Muscle layer of duodenum (tissue), 2 donors: ENCODE data around the gene MINDY3.

Experiments
- H3K27ac ChIP-seq: one replicate; pipeline ENCODE4 v1.7.0; 2013; ENCODE audit warnings: mild to moderate bottlenecking, low read length
- H3K27me3 ChIP-seq: one replicate; pipeline ENCODE4 v1.7.0; 2013; ENCODE audit warnings: low read depth, mild to moderate bottlenecking, control low read depth, low read length
- H3K36me3 ChIP-seq, 2 donors: one replicate each; pipeline ENCODE4 v1.7.0; 2013; ENCODE audit warnings: low read length in 2 of 2, control low read depth in 1 of 2, mild to moderate bottlenecking in 1 of 2; ENCODE audit not compliant: insufficient read depth in 2 of 2, control insufficient read depth in 1 of 2
- H3K4me1 ChIP-seq, 2 donors: one replicate each; pipeline ENCODE4 v1.7.0; 2013; ENCODE audit warnings: low read length in 2 of 2, mild to moderate bottlenecking in 2 of 2, control low read depth in 1 of 2, moderate library complexity in 1 of 2; ENCODE audit not compliant: insufficient read depth in 2 of 2, control insufficient read depth in 1 of 2
- H3K4me3 ChIP-seq, 2 donors: one replicate each; pipeline ENCODE4 v1.7.0; 2013; ENCODE audit warnings: low read length in 2 of 2, low read depth in 1 of 2, mild to moderate bottlenecking in 1 of 2
- H3K9me3 ChIP-seq, 2 donors: one replicate each; pipeline ENCODE4 v1.7.0; 2013; ENCODE audit warnings: low read length in 2 of 2, control low read depth in 1 of 2, mild to moderate bottlenecking in 1 of 2; ENCODE audit not compliant: control insufficient read depth in 1 of 2
- donor health status: healthy.

The MINDY3 gene

GRCh38 chr10:15829495-15829894, 30.8 kb downstream of the MINDY3 start:
- no peaks in the 10 kb centered on the region for H3K4me1 ChIP-seq
- H3K27ac ChIP-seq, result no peak overlapping the region
- H3K9me3 ChIP-seq, result no peaks in the 10 kb centered on the region
- H3K27me3 ChIP-seq, result no peaks in the 10 kb centered on the region
- peaks cover 25 to 26% of the 10 kb centered on the region in 2 donors for H3K36me3 ChIP-seq
- no peak overlapping the region for H3K4me3 ChIP-seq

- no peaks in the 10 kb centered on the region for H3K4me1 ChIP-seq
- no peaks in the 10 kb centered on the region for H3K27me3 ChIP-seq
- peaks cover 11 to 14% of the 10 kb centered on the region in 2 donors for H3K36me3 ChIP-seq
- no peak overlapping the region for H3K27ac ChIP-seq
- H3K9me3 ChIP-seq, result no peaks in the 10 kb centered on the region
- no peak overlapping the region for H3K4me3 ChIP-seq
Measured at GRCh38 chr10:15824498-15824897, 35.8 kb downstream of the MINDY3 start.

- H3K36me3 ChIP-seq, result peaks cover 14% of the 10 kb centered on the region in 2 donors
- no peaks in the 10 kb centered on the region for H3K9me3 ChIP-seq
- no peak overlapping the region for H3K27ac ChIP-seq
- H3K27me3 ChIP-seq, result no peaks in the 10 kb centered on the region
- no peak overlapping the region for H3K4me3 ChIP-seq
- no peaks in the 10 kb centered on the region for H3K4me1 ChIP-seq
Measured at GRCh38 chr10:15822131-15822530, 38.2 kb downstream of the MINDY3 start.

- Histone ChIP-seq H3K4me1 (no peaks in the 10 kb centered on the region), H3K27me3 (no peaks in the 10 kb centered on the region), H3K36me3 (peaks cover 14% of the 10 kb centered on the region in 2 donors), H3K4me3 (no peak overlapping the region), H3K27ac (no peak overlapping the region), H3K9me3 (no peaks in the 10 kb centered on the region)
Measured at GRCh38 chr10:15821046-15821683, 39.1 kb downstream of the MINDY3 start.

GRCh38 chr10:15817409-15818046, 42.8 kb downstream of the MINDY3 start:
- H3K9me3 ChIP-seq, result no peaks in the 10 kb centered on the region
- no peak overlapping the region for H3K27ac ChIP-seq
- H3K4me1 ChIP-seq, result no peaks in the 10 kb centered on the region
- no peaks in the 10 kb centered on the region for H3K27me3 ChIP-seq
- H3K4me3 ChIP-seq, result no peak overlapping the region
- peaks cover 10 to 15% of the 10 kb centered on the region in 2 donors for H3K36me3 ChIP-seq

GRCh38 chr10:15815242-15815885, 44.9 kb downstream of the MINDY3 start:
- Histone ChIP-seq H3K4me1 (no peaks in the 10 kb centered on the region), H3K4me3 (no peak overlapping the region), H3K27me3 (no peaks in the 10 kb centered on the region), H3K27ac (no peak overlapping the region), H3K36me3 (peaks cover 4 to 13% of the 10 kb centered on the region in 2 donors), H3K9me3 (no peaks in the 10 kb centered on the region)

- H3K27me3 ChIP-seq, result no peaks in the 10 kb centered on the region
- H3K4me3 ChIP-seq, result no peak overlapping the region
- no peaks in the 10 kb centered on the region for H3K9me3 ChIP-seq
- H3K4me1 ChIP-seq, result no peaks in the 10 kb centered on the region
- peaks cover 0 to 10% of the 10 kb centered on the region in 2 donors for H3K36me3 ChIP-seq
- H3K27ac ChIP-seq, result no peak overlapping the region
Measured at GRCh38 chr10:15814565-15814964, 45.7 kb downstream of the MINDY3 start.

GRCh38 chr10:15813415-15813814, 46.9 kb downstream of the MINDY3 start:
- H3K27ac ChIP-seq, result no peak overlapping the region
- H3K36me3 ChIP-seq, result peaks cover 0 to 10% of the 10 kb centered on the region in 2 donors
- no peaks in the 10 kb centered on the region for H3K27me3 ChIP-seq
- no peaks in the 10 kb centered on the region for H3K4me1 ChIP-seq
- no peak overlapping the region for H3K4me3 ChIP-seq
- H3K9me3 ChIP-seq, result no peaks in the 10 kb centered on the region

GRCh38 chr10:15809450-15809849, 50.9 kb downstream of the MINDY3 start:
- Histone ChIP-seq H3K4me1 (no peaks in the 10 kb centered on the region), H3K27me3 (no peaks in the 10 kb centered on the region), H3K9me3 (no peaks in the 10 kb centered on the region), H3K36me3 (peaks cover 5 to 21% of the 10 kb centered on the region in 2 donors), H3K4me3 (no peak overlapping the region), H3K27ac (no peak overlapping the region)

- Histone ChIP-seq H3K27ac (no peak overlapping the region), H3K27me3 (no peaks in the 10 kb centered on the region), H3K4me1 (no peaks in the 10 kb centered on the region), H3K36me3 (peaks cover 5 to 21% of the 10 kb centered on the region in 2 donors), H3K9me3 (no peaks in the 10 kb centered on the region), H3K4me3 (no peak overlapping the region)
Measured at GRCh38 chr10:15808204-15808797, 52.0 kb downstream of the MINDY3 start.

- H3K36me3 ChIP-seq, result peaks cover 17 to 21% of the 10 kb centered on the region in 2 donors
- no peaks in the 10 kb centered on the region for H3K4me1 ChIP-seq
- no peaks in the 10 kb centered on the region for H3K27me3 ChIP-seq
- no peak overlapping the region for H3K4me3 ChIP-seq
- H3K9me3 ChIP-seq, result peaks cover 0 to 8% of the 10 kb centered on the region in 2 donors
- no peak overlapping the region for H3K27ac ChIP-seq
Measured at GRCh38 chr10:15805395-15806058, 54.8 kb downstream of the MINDY3 start.
